Measurements from ENCODE around the gene LGALS12. TPM values are rescaled to one million over a fixed set of nuclear protein-coding genes. Genes with fewer than 3 reads are reported as not detected.

LGALS12 gene
- total RNA-seq, 3 donors from 2014 or later = not detected

Other genes with a start within 250 kb of the LGALS12 start
- not detected for gene SLC22A9, start 136.3 kb upstream of the LGALS12 start, total RNA-seq
- gene PLAAT5, start 14.9 kb upstream of the LGALS12 start, total RNA-seq = under 1 TPM; 0.05 to 0.24 (median 0.13) TPM
- gene PLAAT4, start 30.7 kb downstream of the LGALS12 start, total RNA-seq = 1 to 10 TPM; 5.7 to 8.0 (median 7.4) TPM
- not detected for gene PLAAT2, start 57.3 kb downstream of the LGALS12 start, total RNA-seq
- gene PLAAT3, start 108.3 kb downstream of the LGALS12 start, total RNA-seq = 1 to 10 TPM in 1 of 3 donors, under 1 TPM in 2; 0.63 to 1.7 (median 0.90) TPM
- gene ATL3, start 165.3 kb downstream of the LGALS12 start, total RNA-seq = 10 to 100 TPM; 49.1 to 52.5 (median 49.8) TPM
- 10 to 100 TPM; 24.7 to 30.9 (median 26.7) TPM for gene RTN3, start 175.4 kb downstream of the LGALS12 start, total RNA-seq

Data from activated T-cell treated with anti-CD3 and anti-CD28 coated beads, Interleukin-2, amount 50 U/mL, for 4 hours (primary cell).